HG03045 (cell line): ENCODE results near the gene PRTFDC1.
"Not testable (repeated sequence)": the region's sequence is repeated elsewhere in the genome, so short reads cannot be mapped to it uniquely, and the experiment has no call there.

ENCODE experiments used
- ATAC-seq: cut with Tn5 transposase; IDR thresholded peaks from one replicate; pipeline ENCODE4 v1.9.1; 2021; ENCODE audit warnings: mild to moderate bottlenecking, moderate library complexity; ENCODE audit not compliant: unreplicated experiment

Gene PRTFDC1

DNA sequence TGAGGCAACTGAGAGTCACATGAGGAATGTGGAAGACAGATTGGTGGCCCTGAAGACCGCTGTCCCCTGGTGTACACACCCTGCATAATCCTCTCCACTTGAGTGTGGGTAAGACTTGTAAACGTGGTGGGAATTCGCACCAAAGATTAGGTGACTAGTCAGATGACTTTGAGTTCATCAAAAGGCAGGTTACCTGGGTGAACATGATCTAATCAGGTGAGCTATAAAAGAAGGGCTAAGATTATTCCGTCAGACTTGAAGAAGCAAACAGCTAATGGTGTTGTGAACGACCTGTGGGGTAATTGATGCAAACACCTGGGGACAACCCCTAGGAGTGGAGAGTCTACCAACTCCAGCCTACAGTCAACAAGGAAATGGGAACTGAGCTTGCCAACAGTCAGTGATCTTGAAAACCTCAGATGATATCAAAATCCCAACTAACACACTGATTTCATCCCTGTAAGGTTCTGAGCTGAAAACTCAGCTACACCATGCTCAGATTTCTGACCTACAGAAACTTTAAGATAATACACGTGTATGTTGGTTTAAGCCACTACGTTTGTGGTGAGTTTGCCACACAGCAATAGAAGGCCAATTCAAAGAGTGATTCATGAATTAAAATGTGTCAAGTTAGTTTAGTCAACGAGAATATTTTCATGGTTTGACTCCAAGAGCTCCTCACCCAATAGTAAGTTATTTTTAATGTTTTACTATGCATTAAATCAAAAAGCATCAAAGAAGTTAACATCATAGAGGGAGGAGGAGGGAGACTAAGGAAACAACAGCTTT, 16.7 kb downstream of the PRTFDC1 start:
- ATAC-seq, result no peak

GRCh38 chr10:24931236-24931635, 21.2 kb downstream of the PRTFDC1 start:
- no peak for ATAC-seq

DNA sequence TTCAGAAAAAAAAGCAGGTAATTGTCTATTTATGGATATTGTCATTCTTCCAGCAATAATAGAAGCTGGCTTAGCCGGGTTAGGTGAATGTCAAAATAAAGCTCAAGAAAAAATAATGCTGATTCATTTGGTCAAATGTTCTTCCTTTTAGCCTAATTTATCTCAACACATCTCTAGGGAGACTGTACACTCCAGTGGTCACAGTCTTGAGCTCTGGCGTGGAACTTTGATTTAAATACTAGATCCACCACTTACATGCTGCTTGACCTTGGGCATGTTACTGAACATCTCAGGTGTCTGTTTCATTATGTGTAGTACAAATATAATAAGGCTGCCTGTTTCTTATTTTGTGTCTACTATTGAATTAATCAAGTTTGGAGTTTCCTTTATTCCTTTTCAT, 22.0 kb downstream of the PRTFDC1 start:
- no peak for ATAC-seq

GRCh38 chr10:24929904-24930303, 22.5 kb downstream of the PRTFDC1 start:
- ATAC-seq, result no peak

DNA sequence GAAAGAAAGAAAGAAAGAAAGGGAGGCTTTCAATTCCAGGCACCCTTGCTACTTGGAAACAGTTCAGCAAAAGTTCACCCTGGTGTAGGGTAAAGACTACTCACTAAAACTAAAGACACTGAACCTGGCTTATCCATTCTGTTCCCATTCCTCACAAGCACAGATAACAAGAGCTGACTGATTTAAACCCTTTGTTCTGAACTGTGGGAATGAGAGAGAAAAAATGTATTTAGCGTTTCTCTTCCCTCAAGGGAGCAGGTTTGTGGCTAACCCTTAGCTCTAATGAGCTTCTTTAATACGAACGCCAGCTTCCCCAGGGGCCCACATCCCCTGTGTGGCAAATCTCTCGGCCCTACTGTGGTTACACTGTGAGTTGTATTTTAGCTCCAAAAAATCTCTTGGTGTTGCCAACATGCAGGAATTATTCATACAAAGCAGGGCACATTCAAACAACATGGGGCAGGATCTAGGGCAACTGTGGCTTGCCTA, 23.3 kb downstream of the PRTFDC1 start:
- ATAC-seq, result no peak

- no peak for ATAC-seq
Observed at GRCh38 chr10:24928163-24928562, 24.2 kb downstream of the PRTFDC1 start.

GRCh38 chr10:24926557-24926956, 25.8 kb downstream of the PRTFDC1 start:
- no peak for ATAC-seq

DNA sequence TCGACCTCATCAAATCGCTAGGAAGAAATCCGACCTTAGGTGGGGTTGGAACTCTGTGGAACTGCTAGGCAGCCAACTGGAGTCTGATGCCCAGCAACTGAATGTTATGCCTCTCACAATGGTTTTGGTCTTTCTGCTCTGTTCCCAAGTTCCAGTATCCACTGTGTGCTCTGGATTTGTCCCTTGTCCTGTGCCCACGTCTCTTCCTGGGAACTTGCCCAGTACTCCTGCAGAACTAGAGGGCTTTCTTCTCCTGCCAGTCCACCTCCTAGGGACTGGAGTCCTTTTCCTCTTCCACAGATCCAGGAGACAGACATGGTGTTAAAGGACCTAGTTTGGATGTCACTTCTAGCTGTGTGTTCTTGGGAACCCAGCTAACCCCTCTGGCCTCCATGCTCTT, 26.6 kb downstream of the PRTFDC1 start:
- no peak for ATAC-seq

DNA sequence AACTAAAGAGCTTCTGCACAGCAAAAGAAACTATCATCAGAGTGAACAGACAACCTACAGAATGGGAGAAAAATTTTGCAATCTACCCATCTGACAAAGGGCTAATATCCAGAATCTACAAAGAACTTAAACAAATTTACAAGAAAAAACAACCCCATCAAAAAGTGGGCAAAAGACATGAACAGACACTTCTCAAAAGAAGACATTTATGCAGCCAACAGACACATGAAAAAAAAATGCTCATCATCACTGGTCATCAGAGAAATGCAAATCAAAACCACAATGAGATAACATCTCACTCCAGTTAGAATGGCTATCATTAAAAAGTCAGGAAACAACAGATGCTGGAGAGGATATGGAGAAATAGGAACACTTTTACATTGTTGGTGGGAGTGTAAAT, 27.9 kb downstream of the PRTFDC1 start:
- ATAC-seq, result not testable (repeated sequence)

- not testable (repeated sequence) for ATAC-seq
Observed at GRCh38 chr10:24922222-24922868, 30.1 kb downstream of the PRTFDC1 start.

DNA sequence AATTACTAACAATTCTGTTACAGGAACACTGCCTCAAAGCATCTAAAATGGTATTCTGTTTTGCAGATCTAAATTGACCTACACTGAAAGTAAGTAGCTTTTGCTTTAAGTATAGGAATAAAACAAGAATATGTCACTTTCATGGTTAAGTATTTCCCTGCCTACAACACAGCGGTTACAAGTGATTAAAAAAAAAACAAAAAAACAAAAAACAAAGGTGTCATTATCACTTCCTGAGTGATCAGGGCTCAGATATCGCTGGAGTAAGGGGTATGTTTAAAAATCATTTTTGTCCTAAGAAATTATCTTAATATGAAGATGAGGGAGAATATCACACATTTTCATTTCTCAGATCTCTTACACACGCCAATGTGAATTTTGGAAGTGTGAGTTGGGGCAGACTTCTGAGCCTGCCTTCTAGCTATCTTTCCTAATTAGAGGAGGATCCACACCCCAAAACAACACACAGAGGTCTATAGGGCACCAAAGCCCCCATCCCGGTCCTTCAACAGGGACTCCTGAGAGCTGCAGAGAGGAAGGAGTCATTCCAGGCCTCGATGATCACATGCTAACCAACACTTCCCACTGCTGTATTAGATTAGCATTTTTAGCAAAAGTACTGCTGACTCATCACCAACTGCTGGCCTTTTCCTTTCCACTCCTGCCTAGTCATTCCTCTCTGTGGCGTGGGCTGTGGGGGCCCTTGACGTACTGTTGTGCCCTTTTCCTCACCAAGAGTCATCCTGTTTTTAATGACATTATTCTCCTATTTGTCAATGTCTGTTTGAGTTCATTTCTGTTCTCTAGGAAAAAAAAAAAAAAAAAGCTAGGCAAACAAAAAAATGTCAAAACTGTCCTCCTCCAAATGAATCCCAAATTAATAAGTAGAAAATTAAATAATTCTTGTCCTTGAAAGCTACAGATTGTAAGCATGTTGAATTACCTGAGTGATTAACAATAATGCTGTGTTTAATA, 31.2 kb downstream of the PRTFDC1 start:
- ATAC-seq, result peak; percentile 93

GRCh38 chr10:24920192-24920591, 32.2 kb downstream of the PRTFDC1 start:
- ATAC-seq, result not testable (repeated sequence)

DNA sequence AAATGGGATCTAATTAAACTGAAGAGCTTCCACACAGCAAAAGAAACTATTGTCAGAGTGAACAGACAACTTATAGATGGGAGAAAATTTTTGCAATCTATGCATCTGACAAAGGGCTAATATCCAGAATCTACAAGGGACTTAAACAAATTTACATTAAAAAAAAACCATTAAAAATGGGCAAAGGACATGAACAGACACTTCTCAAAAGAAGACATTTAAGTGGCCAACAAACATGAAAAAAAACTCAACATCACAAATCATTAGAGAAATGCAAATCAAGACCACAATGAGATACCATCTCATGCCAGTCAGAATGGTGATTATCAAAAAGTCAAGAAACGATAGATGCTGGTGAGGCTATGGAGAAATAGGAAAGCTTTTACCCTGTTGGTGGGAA, 32.8 kb downstream of the PRTFDC1 start:
- ATAC-seq, result not testable (repeated sequence)

DNA sequence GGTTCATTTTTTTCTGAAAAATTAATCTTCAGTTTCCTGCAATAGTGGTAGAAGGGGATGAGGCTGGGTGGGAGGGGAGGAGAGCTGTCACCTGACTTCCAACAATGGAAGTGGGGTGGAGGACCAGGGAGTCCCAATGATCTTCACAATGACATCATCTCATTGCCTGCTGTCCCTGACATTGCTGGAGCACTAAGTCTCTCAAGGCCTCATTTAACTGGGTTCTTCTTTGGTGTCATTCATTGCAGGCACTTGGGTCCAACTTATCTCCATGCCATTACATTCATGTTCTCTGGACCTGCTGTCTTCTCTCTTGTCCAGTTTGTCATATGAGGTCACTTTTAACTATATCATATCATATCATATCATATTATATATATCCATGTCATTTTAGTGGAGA, 34.4 kb downstream of the PRTFDC1 start:
- no peak for ATAC-seq

- no peak for ATAC-seq
Observed at GRCh38 chr10:24917493-24917892, 34.9 kb downstream of the PRTFDC1 start.

GRCh38 chr10:24916365-24916764, 36.0 kb downstream of the PRTFDC1 start:
- ATAC-seq, result no peak

GRCh38 chr10:24915304-24915703, 37.1 kb downstream of the PRTFDC1 start:
- ATAC-seq, result no peak

DNA sequence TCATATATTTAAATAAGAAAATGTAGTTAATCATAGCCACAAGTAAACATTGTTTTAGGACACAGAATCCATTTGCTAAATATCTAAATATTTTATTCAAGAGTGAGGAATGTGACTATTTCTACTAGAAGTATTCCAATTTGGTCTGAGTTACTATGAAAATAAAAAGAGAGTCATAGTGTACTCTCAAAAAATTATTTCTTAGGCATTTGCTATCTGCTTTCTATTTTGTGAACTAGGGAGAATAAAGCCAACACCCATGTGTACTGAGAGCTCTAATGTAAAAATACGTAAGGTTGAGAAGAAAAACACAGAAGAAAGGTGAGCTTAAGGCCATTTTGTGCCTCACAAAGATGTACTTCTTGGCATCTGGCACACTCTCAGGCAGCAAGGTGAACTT, 38.3 kb downstream of the PRTFDC1 start:
- ATAC-seq, result no peak

DNA sequence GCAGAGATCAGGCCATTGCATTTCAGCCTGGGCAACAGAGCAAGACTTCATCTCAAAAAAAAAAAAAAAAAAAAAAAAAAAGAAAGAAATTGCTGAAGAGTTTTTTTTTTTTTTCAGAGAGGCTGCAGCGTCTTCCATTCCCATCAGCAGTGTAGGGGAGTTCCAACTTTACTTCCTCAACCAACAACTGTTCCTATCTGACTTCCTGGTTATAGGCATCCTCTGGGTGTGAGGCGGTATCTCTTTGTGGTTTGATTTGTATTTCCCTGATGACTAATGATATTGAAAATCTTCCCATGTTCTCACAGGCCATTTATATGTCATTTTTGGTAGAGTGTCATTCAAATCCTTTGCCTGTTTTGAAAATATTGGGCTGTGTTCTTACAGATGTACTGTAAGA, 40.2 kb downstream of the PRTFDC1 start:
- no peak for ATAC-seq

DNA sequence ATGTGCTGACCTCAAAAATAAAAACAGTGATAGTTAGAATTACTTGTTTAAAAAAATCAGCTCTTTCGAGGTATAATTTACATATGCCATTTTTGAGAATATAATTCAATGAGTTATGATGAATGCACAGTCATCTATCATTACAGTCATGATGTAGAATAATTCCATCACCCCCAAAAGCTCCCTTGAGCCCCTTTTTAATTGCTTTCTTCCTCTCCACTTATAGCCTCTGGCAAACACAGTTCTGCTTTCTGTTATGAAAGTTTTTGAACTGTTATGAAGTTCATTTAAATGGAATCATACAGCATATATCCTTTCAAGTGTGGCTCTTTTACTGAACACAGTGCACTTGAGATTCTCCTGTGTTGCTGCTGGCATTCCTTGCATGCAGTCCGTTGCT, 41.4 kb downstream of the PRTFDC1 start:
- ATAC-seq, result no peak

- ATAC-seq, result no peak
Observed at GRCh38 chr10:24910574-24910973, 41.8 kb downstream of the PRTFDC1 start.
